Naive thymus-derived CD8-positive, alpha-beta T cell (primary cell): ENCODE results near the gene ZBTB17. TPM values are rescaled to one million over a fixed set of nuclear protein-coding genes. Genes with fewer than 3 reads are reported as not detected.
"Not testable (repeated sequence)": the region's sequence is repeated elsewhere in the genome, so short reads cannot be mapped to it uniquely, and the experiment has no call there.

ENCODE experiments used
- ATAC-seq, 2 donors: fragments of 150-1000 bp; cut with Tn5 transposase in 1 of 2; sonication (Bioruptor Pico), chemical (Tn5 transposase) in 1 of 2; 1 replicate in 1 of 2; 2 replicates in 1 of 2; pipeline ENCODE4 v1.10.0; 2021; ENCODE audit warnings: mild to moderate bottlenecking in 2 of 2, moderate library complexity in 2 of 2
- POLR2A ChIA-PET: fragments of 350-600 bp; sonication (Branson Sonifier 250); formaldehyde crosslinking; loops from one replicate; lab custom pipeline; 2021; ENCODE audit warnings: antibody characterized with exemption; lab: Charles Lee
- DNase-seq, 10 donors: peaks; one replicate each; pipeline versions ENCODE4 v3.0.0 to v3.0.0-alpha.2; 2020 to 2022
- H3K27ac Mint-ChIP-seq, 10 donors: one replicate each; pipeline ENCODE4 v1.8.0; 2020 to 2022; ENCODE audit warnings: mild to moderate bottlenecking in 10 of 10, mixed read lengths in 10 of 10, moderate library complexity in 4 of 10, inconsistent platforms in 1 of 10
- H3K27me3 Mint-ChIP-seq, 5 donors: one replicate each; pipeline ENCODE4 v1.8.0; 2021 to 2022; ENCODE audit warnings: mixed read lengths in 5 of 5
- H3K36me3 Mint-ChIP-seq, 3 donors: one replicate each; pipeline ENCODE4 v1.8.0; 2020 to 2022; ENCODE audit warnings: mixed read lengths in 3 of 3, mild to moderate bottlenecking in 2 of 3, inconsistent platforms in 1 of 3
- H3K4me1 Mint-ChIP-seq, 4 donors: one replicate each; pipeline ENCODE4 v1.8.0; 2021 to 2022; ENCODE audit warnings: mixed read lengths in 4 of 4
- H3K4me3 Mint-ChIP-seq, 10 donors: one replicate each; pipeline ENCODE4 v1.8.0; 2020 to 2022; ENCODE audit warnings: mild to moderate bottlenecking in 10 of 10, mixed read lengths in 10 of 10, moderate library complexity in 6 of 10, inconsistent platforms in 1 of 10
- H3K9me3 Mint-ChIP-seq, 9 donors: one replicate each; pipeline ENCODE4 v1.8.0; 2020 to 2022; ENCODE audit warnings: mixed read lengths in 9 of 9, mild to moderate bottlenecking in 3 of 9, inconsistent platforms in 1 of 9, moderate library complexity in 1 of 9
- polyA plus RNA-seq, 3 donors: library from polyadenylated mRNA; unstranded; fragments of 300-500 nt; fragmentation: Illumina TruSeq; gene quantifications; one replicate each; pipeline ENCODE4 v1.2.3, GENCODE V29; 2021
- total RNA-seq, 8 experiments: library from RNA in 2 of 8; stranded (reverse) in 2 of 8; gene quantifications; one replicate each; pipeline ENCODE4 v1.2.3 and lab custom pipeline; 2021 to 2026

Gene ZBTB17
- total RNA-seq: 10 to 100 TPM; 49.3 to 58.1 TPM
- 10 to 100 TPM; 10.2 to 23.3 (median 11.1) TPM for polyA plus RNA-seq
- 36.1 to 80.7 (median 63.2) reads per million in 6 experiments for total RNA-seq (lab: John Stamatoyannopoulos, UW)

GRCh38 chr1:15975805-15976680 lies at the start of gene ZBTB17:
Gene ZBTB17, minus strand, starts transcription at chr1:15976101. Its CDS starts 27,606 bp downstream, at chr1:15948495.
- peak within 1 kb of the TSS; percentile 87 to 96 (median 90) for H3K4me3 Mint-ChIP-seq
- ATAC-seq (peak; percentile 90 to 92), DNase-seq (peak; percentile 92 to 97 (median 96))
- no peaks in the 10 kb centered on the region for H3K9me3 Mint-ChIP-seq
- H3K4me1 Mint-ChIP-seq: peaks cover 22 to 43% (median 39%) of the 10 kb centered on the region in 4 donors
- H3K36me3 Mint-ChIP-seq: peaks cover 7 to 15% (median 10%) of the 10 kb centered on the region in 3 donors
- peaks cover 0 to 2% (median 0%) of the 10 kb centered on the region in 5 donors for H3K27me3 Mint-ChIP-seq
- POLR2A ChIA-PET: interaction anchor here (0.5 to 2.9 kb wide), 9 partner anchors 10 to 185 kb away, joined by 3 to 16 read pairs (median 5); partner anchors contain the start of gene SPEN
- peak within 1 kb of the TSS; percentile 89 to 96 (median 94) for H3K27ac Mint-ChIP-seq

GRCh38 chr1:16023050-16023653 lies 47.3 kb upstream of the ZBTB17 start:
- Mint-ChIP-seq H3K9me3 (no peaks in the 10 kb centered on the region), H3K27me3 (peaks cover 2 to 12% (median 7%) of the 10 kb centered on the region in 5 donors), H3K4me3 (no peak overlapping the region), H3K36me3 (no peaks in the 10 kb centered on the region), H3K4me1 (peaks cover 0 to 6% (median 4%) of the 10 kb centered on the region in 4 donors), H3K27ac (no peak overlapping the region)
- POLR2A ChIA-PET: no interaction called here
- ATAC-seq (no peak), DNase-seq (no peak)

GRCh38 chr1:16022393-16022792 lies 46.5 kb upstream of the ZBTB17 start:
- Mint-ChIP-seq H3K4me3 (no peak overlapping the region), H3K27ac (no peak overlapping the region), H3K4me1 (peaks cover 0 to 3% (median 2%) of the 10 kb centered on the region in 4 donors), H3K27me3 (peaks cover 0 to 7% (median 0%) of the 10 kb centered on the region in 5 donors), H3K36me3 (no peaks in the 10 kb centered on the region), H3K9me3 (no peaks in the 10 kb centered on the region)
- ATAC-seq (no peak), DNase-seq (no peak)
- POLR2A ChIA-PET: no interaction called here

GRCh38 chr1:16021681-16022080 lies 45.8 kb upstream of the ZBTB17 start, which contains the start of gene CLCNKA:
Gene CLCNKA, plus strand, starts transcription at chr1:16022036. Its CDS starts 584 bp downstream, at chr1:16022620.
- peaks cover 0 to 3% (median 2%) of the 10 kb centered on the region in 4 donors for H3K4me1 Mint-ChIP-seq
- H3K9me3 Mint-ChIP-seq: no peaks in the 10 kb centered on the region
- ATAC-seq: no peak
- DNase-seq: no peak
- no peak within 1 kb of the TSS for H3K4me3 Mint-ChIP-seq
- H3K36me3 Mint-ChIP-seq: no peaks in the 10 kb centered on the region
- POLR2A ChIA-PET: no interaction called here
- peaks cover 0 to 7% (median 0%) of the 10 kb centered on the region in 5 donors for H3K27me3 Mint-ChIP-seq
- no peak within 1 kb of the TSS for H3K27ac Mint-ChIP-seq

- POLR2A ChIA-PET, H3K27me3 Mint-ChIP-seq, ATAC-seq, H3K4me3 Mint-ChIP-seq, DNase-seq, H3K9me3 Mint-ChIP-seq, H3K36me3 Mint-ChIP-seq, H3K4me1 Mint-ChIP-seq: not testable (repeated sequence)
- H3K27ac Mint-ChIP-seq: peak overlapping the region in 1 of 10 donors; percentile 24
These were observed 45.0 kb upstream of the ZBTB17 start for GRCh38 chr1:16020878-16021277.

- POLR2A ChIA-PET: no interaction called here
- no peak for DNase-seq
- H3K9me3 Mint-ChIP-seq: no peaks in the 10 kb centered on the region
- peaks cover 0 to 9% (median 0%) of the 10 kb centered on the region in 5 donors for H3K27me3 Mint-ChIP-seq
- no peaks in the 10 kb centered on the region for H3K36me3 Mint-ChIP-seq
- peaks cover 0 to 2% (median under 1%) of the 10 kb centered on the region in 4 donors for H3K4me1 Mint-ChIP-seq
- ATAC-seq: no peak
- peak overlapping the region in 1 of 10 donors; percentile 24 for H3K27ac Mint-ChIP-seq
- no peak overlapping the region for H3K4me3 Mint-ChIP-seq
These were observed 44.4 kb upstream of the ZBTB17 start for GRCh38 chr1:16020325-16020724.

- H3K4me1 Mint-ChIP-seq: peaks cover 0 to 4% (median 1%) of the 10 kb centered on the region in 4 donors
- no peak for DNase-seq
- no peaks in the 10 kb centered on the region for H3K36me3 Mint-ChIP-seq
- H3K4me3 Mint-ChIP-seq: no peak overlapping the region
- H3K9me3 Mint-ChIP-seq: no peaks in the 10 kb centered on the region
- H3K27ac Mint-ChIP-seq: peak overlapping the region in 1 of 10 donors; percentile 42
- POLR2A ChIA-PET: no interaction called here
- no peak for ATAC-seq
- peaks cover 0 to 12% (median 0%) of the 10 kb centered on the region in 5 donors for H3K27me3 Mint-ChIP-seq
These were observed 43.9 kb upstream of the ZBTB17 start for GRCh38 chr1:16019644-16020277.

GRCh38 chr1:16018749-16019643 lies 43.1 kb upstream of the ZBTB17 start:
- Mint-ChIP-seq H3K27ac (peak overlapping the region in 2 of 10 donors; percentile 39 to 42), H3K27me3 (peaks cover 0 to 10% (median 0%) of the 10 kb centered on the region in 5 donors), H3K4me1 (peaks cover 0 to 6% (median 1%) of the 10 kb centered on the region in 4 donors), H3K4me3 (no peak overlapping the region), H3K36me3 (no peaks in the 10 kb centered on the region), H3K9me3 (no peaks in the 10 kb centered on the region)
- ATAC-seq: no peak
- POLR2A ChIA-PET: no interaction called here
- no peak for DNase-seq

- H3K4me3 Mint-ChIP-seq: no peak overlapping the region
- peaks cover 0 to 6% (median 1%) of the 10 kb centered on the region in 4 donors for H3K4me1 Mint-ChIP-seq
- H3K9me3 Mint-ChIP-seq: no peaks in the 10 kb centered on the region
- no peak for ATAC-seq
- peaks cover 0 to 9% (median 0%) of the 10 kb centered on the region in 5 donors for H3K27me3 Mint-ChIP-seq
- no peaks in the 10 kb centered on the region for H3K36me3 Mint-ChIP-seq
- POLR2A ChIA-PET: no interaction called here
- H3K27ac Mint-ChIP-seq: no peak overlapping the region
- no peak for DNase-seq
These were observed 42.4 kb upstream of the ZBTB17 start for GRCh38 chr1:16018308-16018707.

GRCh38 chr1:16017461-16018303 lies 41.8 kb upstream of the ZBTB17 start, which contains the start of gene HSPB7:
Gene HSPB7, minus strand, starts transcription at chr1:16018043. Its CDS starts 80 bp downstream, at chr1:16017963.
- H3K4me1 Mint-ChIP-seq: peaks cover 0 to 6% (median 1%) of the 10 kb centered on the region in 4 donors
- peaks cover 0 to 6% (median 0%) of the 10 kb centered on the region in 5 donors for H3K27me3 Mint-ChIP-seq
- H3K36me3 Mint-ChIP-seq: no peaks in the 10 kb centered on the region
- ATAC-seq (no peak), DNase-seq (no peak)
- H3K9me3 Mint-ChIP-seq: no peaks in the 10 kb centered on the region
- H3K4me3 Mint-ChIP-seq: no peak within 1 kb of the TSS
- no peak within 1 kb of the TSS for H3K27ac Mint-ChIP-seq
- POLR2A ChIA-PET: no interaction called here

GRCh38 chr1:16017076-16017460 lies 41.2 kb upstream of the ZBTB17 start:
- Mint-ChIP-seq H3K27me3 (peaks cover 0 to 5% (median 0%) of the 10 kb centered on the region in 5 donors), H3K9me3 (no peaks in the 10 kb centered on the region), H3K36me3 (no peaks in the 10 kb centered on the region), H3K4me3 (no peak overlapping the region), H3K4me1 (peaks cover 0 to 13% (median 5%) of the 10 kb centered on the region in 4 donors), H3K27ac (no peak overlapping the region)
- ATAC-seq (no peak), DNase-seq (no peak)
- POLR2A ChIA-PET: no interaction called here
